SK-N-SH treated with all-trans-retinoic acid at 6 μM for 48 hours (cell line): ENCODE results near the gene HLCS.

ENCODE experiments used
- ISL1 ChIP-seq: fragments of 250-450 bp; sonication (Bioruptor Pico); IDR thresholded peaks from 2 replicates; pipeline ENCODE4 v2.1.2; 2022; ENCODE audit warnings: mild to moderate bottlenecking, moderate library complexity
- OSR1 ChIP-seq: fragments of 250-450 bp; sonication (Bioruptor Pico); IDR thresholded peaks from 2 replicates; pipeline ENCODE4 v1.8.0; 2022; ENCODE audit warnings: moderate library complexity, mild to moderate bottlenecking, inconsistent platforms
- PATZ1 ChIP-seq: fragments of 250-450 bp; sonication (Bioruptor Pico); IDR thresholded peaks from 2 replicates; pipeline ENCODE4 v1.8.0; 2020; ENCODE audit warnings: mild to moderate bottlenecking, moderate library complexity, borderline replicate concordance
- RARB ChIP-seq: fragments of 250-450 bp; sonication (Bioruptor Pico); IDR thresholded peaks from 2 replicates; pipeline ENCODE4 v1.8.0; 2021; ENCODE audit warnings: mild to moderate bottlenecking, moderate library complexity
- TOX ChIP-seq: fragments of 250-450 bp; sonication (Bioruptor Pico); IDR thresholded peaks from 2 replicates; pipeline ENCODE4 v1.8.0; 2021; ENCODE audit warnings: mild to moderate bottlenecking, moderate library complexity, borderline replicate concordance
- TSHZ2 ChIP-seq: fragments of 250-450 bp; sonication (Bioruptor Pico); IDR thresholded peaks from 2 replicates; pipeline ENCODE4 v1.5.0; 2020; ENCODE audit warnings: mild to moderate bottlenecking, moderate library complexity

GRCh38 chr21:36799869-36800268 lies 166.6 kb downstream of the HLCS start:
- TF ChIP-seq PATZ1 (CRISPR knock-in tag) (no peak), RARB (CRISPR knock-in tag) (no peak), ISL1 (CRISPR knock-in tag) (no peak), TSHZ2 (CRISPR knock-in tag) (no peak), OSR1 (CRISPR knock-in tag) (no peak), TOX (CRISPR knock-in tag) (no peak)
